Measurements from ENCODE around the gene INPP5B. TPM values are rescaled to one million over a fixed set of nuclear protein-coding genes. Genes with fewer than 3 reads are reported as not detected.

The INPP5B gene
- total and polyA plus RNA-seq, 2 experiments from 2014 or later: 10.0 to 34.3 TPM

DNA sequence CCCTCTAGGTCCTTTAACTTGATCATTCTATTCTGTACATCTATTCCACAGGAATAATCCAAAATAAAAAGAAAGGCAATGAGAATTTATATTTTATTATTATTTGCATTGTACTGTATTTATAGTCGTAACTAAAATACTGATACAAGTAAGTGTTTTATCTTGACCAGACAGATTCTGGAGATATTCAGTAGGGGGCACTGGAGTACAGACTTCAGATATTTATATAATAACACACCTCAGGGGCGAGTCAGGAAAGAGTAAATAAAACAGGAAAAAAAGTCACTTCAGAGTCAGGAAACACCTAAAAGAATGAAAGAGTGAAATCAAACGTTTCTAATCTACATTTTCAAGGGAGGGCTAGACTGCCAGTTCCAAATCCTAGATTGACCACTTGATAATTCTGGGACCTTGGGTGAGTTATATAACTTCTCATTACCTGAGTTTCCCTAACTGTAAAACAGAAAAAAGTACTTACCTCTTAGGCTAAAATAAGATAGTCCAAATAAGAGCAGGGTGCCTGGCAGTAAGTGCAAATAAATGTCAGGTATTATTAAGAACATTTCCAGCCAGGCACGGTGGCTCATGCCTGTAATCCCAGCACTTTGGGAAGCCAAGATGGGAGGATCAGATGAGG, 56.4 kb downstream of the INPP5B start:
- H3F3A ChIP-seq (ENCODE audit: insufficient read depth): peaks cover 25% of the 10 kb centered on the region
- peak; percentile 60 for DNase-seq
- in situ Hi-C loops (cut with MboI): no loop called here
- no peaks in the 10 kb centered on the region for H3K9me3 ChIP-seq (ENCODE audit: low read depth)
- H3K9ac ChIP-seq: no peak overlapping the region
- no peak overlapping the region for H3K4me3 ChIP-seq
- no peaks in the 10 kb centered on the region for H3K9me2 ChIP-seq (ENCODE audit: insufficient read depth)
- H3K27ac ChIP-seq: no peak overlapping the region
- 39 to 42% methylated on average over 4 of the region's 4 CpGs for WGBS, 2 experiments (ENCODE audit: low coverage in 1 of 2, low lambda C conversion rate in 2 of 2, missing lambda C conversion rate in 2 of 2)
- peaks cover 48% of the 10 kb centered on the region for H3K36me3 ChIP-seq (ENCODE audit: low read depth)
- H3K79me2 ChIP-seq (ENCODE audit: insufficient read depth): no peaks in the 10 kb centered on the region
- H4K20me1 ChIP-seq (ENCODE audit: insufficient read depth): no peaks in the 10 kb centered on the region
- no peak for TF ChIP-seq EZH2phosphoT487 (IDR thresholded peaks at IDR 0.05; ENCODE audit: insufficient read depth, low read depth)
- TF ChIP-seq EZH2 (IDR thresholded peaks at IDR 0.05; ENCODE audit: insufficient read depth, poor library complexity, severe bottlenecking): no peak
- no peak overlapping the region for H2AFZ ChIP-seq
- H3K4me1 ChIP-seq (ENCODE audit: insufficient read depth): peaks cover 9% of the 10 kb centered on the region
- no peaks in the 10 kb centered on the region for H3K27me3 ChIP-seq (replicated peaks; ENCODE audit: insufficient read depth)
- no peak overlapping the region for H3K4me2 ChIP-seq (ENCODE audit: unreplicated experiment)

GRCh38 chr1:37888022-37888700, 58.7 kb downstream of the INPP5B start:
- H3K4me2 ChIP-seq (ENCODE audit: unreplicated experiment): no peak overlapping the region
- peaks cover 9% of the 10 kb centered on the region for H3K4me1 ChIP-seq (ENCODE audit: insufficient read depth)
- H3F3A ChIP-seq (ENCODE audit: insufficient read depth): peaks cover 15% of the 10 kb centered on the region
- H3K4me3 ChIP-seq: no peak overlapping the region
- no peaks in the 10 kb centered on the region for H3K27me3 ChIP-seq (replicated peaks; ENCODE audit: insufficient read depth)
- WGBS, 2 experiments (ENCODE audit: low coverage in 1 of 2, low lambda C conversion rate in 2 of 2, missing lambda C conversion rate in 2 of 2): 94 to 98% methylated on average over 6 of the region's 6 CpGs
- H3K9me2 ChIP-seq (ENCODE audit: insufficient read depth): no peaks in the 10 kb centered on the region
- H3K27ac ChIP-seq: no peak overlapping the region
- no peaks in the 10 kb centered on the region for H3K9me3 ChIP-seq (ENCODE audit: low read depth)
- no peaks in the 10 kb centered on the region for H4K20me1 ChIP-seq (ENCODE audit: insufficient read depth)
- peaks cover 67% of the 10 kb centered on the region for H3K36me3 ChIP-seq (ENCODE audit: low read depth)
- H3K79me2 ChIP-seq (ENCODE audit: insufficient read depth): no peaks in the 10 kb centered on the region
- no peak overlapping the region for H3K9ac ChIP-seq
- H2AFZ ChIP-seq: no peak overlapping the region
- TF ChIP-seq EZH2 (IDR thresholded peaks at IDR 0.05; ENCODE audit: insufficient read depth, poor library complexity, severe bottlenecking): no peak
- no peak for TF ChIP-seq EZH2phosphoT487 (IDR thresholded peaks at IDR 0.05; ENCODE audit: insufficient read depth, low read depth)
- in situ Hi-C loops (cut with MboI): no loop called here
- DNase-seq: no peak

- Histone ChIP-seq H2AFZ (no peak overlapping the region), H3K27ac (no peak overlapping the region), H3K36me3 (ENCODE audit: low read depth) (peaks cover 83% of the 10 kb centered on the region), H3K27me3 (replicated peaks; ENCODE audit: insufficient read depth) (no peaks in the 10 kb centered on the region), H3K9me2 (ENCODE audit: insufficient read depth) (no peaks in the 10 kb centered on the region), H3K9ac (no peak overlapping the region), H3K4me2 (ENCODE audit: unreplicated experiment) (no peak overlapping the region), H4K20me1 (ENCODE audit: insufficient read depth) (no peaks in the 10 kb centered on the region), H3K9me3 (ENCODE audit: low read depth) (no peaks in the 10 kb centered on the region), H3K4me3 (no peak overlapping the region), H3K4me1 (ENCODE audit: insufficient read depth) (no peaks in the 10 kb centered on the region), H3F3A (ENCODE audit: insufficient read depth) (no peaks in the 10 kb centered on the region), H3K79me2 (ENCODE audit: insufficient read depth) (no peaks in the 10 kb centered on the region)
- no peak for DNase-seq
- in situ Hi-C loops (cut with MboI): no loop called here
- 94 to 99% methylated on average over 3 of the region's 3 CpGs for WGBS, 2 experiments (ENCODE audit: low coverage in 1 of 2, low lambda C conversion rate in 2 of 2, missing lambda C conversion rate in 2 of 2)
- TF ChIP-seq EZH2 (IDR thresholded peaks at IDR 0.05; ENCODE audit: insufficient read depth, poor library complexity, severe bottlenecking) (no peak), EZH2phosphoT487 (IDR thresholded peaks at IDR 0.05; ENCODE audit: insufficient read depth, low read depth) (no peak)
Measured at GRCh38 chr1:37884145-37884544, 62.7 kb downstream of the INPP5B start.

- no peaks in the 10 kb centered on the region for H3F3A ChIP-seq (ENCODE audit: insufficient read depth)
- no peak overlapping the region for H3K4me2 ChIP-seq (ENCODE audit: unreplicated experiment)
- no peaks in the 10 kb centered on the region for H3K4me1 ChIP-seq (ENCODE audit: insufficient read depth)
- no peaks in the 10 kb centered on the region for H3K79me2 ChIP-seq (ENCODE audit: insufficient read depth)
- H3K27ac ChIP-seq: no peak overlapping the region
- no peaks in the 10 kb centered on the region for H3K27me3 ChIP-seq (replicated peaks; ENCODE audit: insufficient read depth)
- no peak for DNase-seq
- 81 to 88% methylated on average over 5 of the region's 5 CpGs for WGBS, 2 experiments (ENCODE audit: low coverage in 1 of 2, low lambda C conversion rate in 2 of 2, missing lambda C conversion rate in 2 of 2)
- H3K9me3 ChIP-seq (ENCODE audit: low read depth): no peaks in the 10 kb centered on the region
- H3K4me3 ChIP-seq: no peak overlapping the region
- H4K20me1 ChIP-seq (ENCODE audit: insufficient read depth): no peaks in the 10 kb centered on the region
- H3K36me3 ChIP-seq (ENCODE audit: low read depth): peaks cover 78% of the 10 kb centered on the region
- in situ Hi-C loops (cut with MboI): no loop called here
- H2AFZ ChIP-seq: no peak overlapping the region
- H3K9ac ChIP-seq: no peak overlapping the region
- TF ChIP-seq EZH2 (IDR thresholded peaks at IDR 0.05; ENCODE audit: insufficient read depth, poor library complexity, severe bottlenecking) (no peak), EZH2phosphoT487 (IDR thresholded peaks at IDR 0.05; ENCODE audit: insufficient read depth, low read depth) (no peak)
- H3K9me2 ChIP-seq (ENCODE audit: insufficient read depth): no peaks in the 10 kb centered on the region
Measured at GRCh38 chr1:37883671-37884070, 63.2 kb downstream of the INPP5B start.

All from GM23248 (cell line).